Heart right ventricle (tissue), 16 donors: Measurements from ENCODE around the gene AHNAK. TPM values are rescaled to one million over a fixed set of nuclear protein-coding genes. Genes with fewer than 3 reads are reported as not detected.

ENCODE experiments used
- ATAC-seq, 8 donors: fragments of 200-7000 bp; cut with Tn5 transposase; one replicate each; pipeline ENCODE4 v1.9.1; 2020; ENCODE audit warnings: mild to moderate bottlenecking in 8 of 8, moderate library complexity in 8 of 8, moderate number of reproducible peaks in 1 of 8
- DNase-seq, 2 donors: peaks; one replicate each; pipeline ENCODE4 v3.0.0-alpha.2; 2020
- H3K27ac ChIP-seq, 10 donors: fragments of 200-600 bp; sonication (generic) in 2 of 10; one replicate each; pipeline versions ENCODE4 v1.5.0 to v1.8.0; 2020 to 2022; ENCODE audit warnings: mild to moderate bottlenecking in 3 of 10
- H3K27me3 ChIP-seq, 7 donors: fragments of 200-600 bp; one replicate each; pipeline ENCODE4 v1.8.0; 2021 to 2022; ENCODE audit warnings: mild to moderate bottlenecking in 2 of 7
- H3K36me3 ChIP-seq, 9 donors: fragments of 200-600 bp; sonication (generic) in 1 of 9; one replicate each; pipeline versions ENCODE4 v1.5.0 to v1.8.0; 2020 to 2022; ENCODE audit warnings: mild to moderate bottlenecking in 2 of 9
- H3K4me1 ChIP-seq, 9 donors: fragments of 200-600 bp; sonication (generic) in 1 of 9; one replicate each; pipeline versions ENCODE4 v1.5.0 to v1.8.0; 2020 to 2022; ENCODE audit warnings: mild to moderate bottlenecking in 4 of 9
- H3K4me3 ChIP-seq, 10 donors: fragments of 200-600 bp; sonication (generic) in 2 of 10; one replicate each; pipeline versions ENCODE4 v1.5.0 to v1.8.0; 2020 to 2022; ENCODE audit warnings: mild to moderate bottlenecking in 7 of 10, moderate library complexity in 2 of 10
- H3K9me3 ChIP-seq, 11 donors: fragments of 200-600 bp in 10 of 11; sonication (generic) in 2 of 11; one replicate each; pipeline versions ENCODE4 v1.5.0 to v1.8.0; 2013 to 2022; ENCODE audit warnings: mild to moderate bottlenecking in 2 of 11, control low read depth in 1 of 11, moderate library complexity in 1 of 11
- CTCF ChIP-seq, 9 donors: fragments of 200-600 bp; sonication (generic) in 2 of 9; IDR thresholded peaks; one replicate each; pipeline versions ENCODE4 v1.5.0 to v1.8.0; 2021 to 2022; ENCODE audit warnings: antibody characterized with exemption in 9 of 9, mild to moderate bottlenecking in 5 of 9, moderate library complexity in 1 of 9
- WGBS, 2 donors: extraction: QIAGEN DNeasy Blood & Tissue Kit; methylation state at CpG; one replicate each; pipeline ENCODE4 v1.1.7; 2013; ENCODE audit warnings: inconsistent platforms in 1 of 2; 5-methylcytosine and 5-hydroxymethylcytosine counted together
- intact Hi-C, 10 donors: fragments of 100-400 bp; cut with DNase I; formaldehyde crosslinking; loops; one replicate each; pipeline versions ENCODE4 v1.11.1 to v1.14.2; 2022
- polyA plus RNA-seq, 2 donors: library from polyadenylated mRNA; stranded (reverse); fragments of 200-250 nt; gene quantifications; one replicate each; pipeline ENCODE4 v1.2.3, GENCODE V29; 2013
- total RNA-seq, 10 donors: library from RNA; stranded (reverse); fragmentation: NEBNext Ultra II Directional in 3 of 10; extraction: Animal tissue kit (Norgen Biotek cat#: 25700) in 3 of 10; gene quantifications; one replicate each; pipeline versions ENCODE4 v1.2.1 to v1.2.4, GENCODE V29; 2021 to 2023
- donor health status: Arrhythmogenic right ventricular cardiomyopathy.
- donor health status: ischemic (EF 13 %, LVEDD 7.1; RV severe dilation, severe dysfunction).
- donor health status: healthy with polysubstance abuse.
- donor health status: DM: no; HTN: yes; CAD: no.
- donor health status: DM: no; HTN: no; CAD: no.
- donor health status: ischemic (EF 25% LVEDD 6.9; RV normal size, moderate dysfunction).
- donor health status: ischemic (EF 25% LVEDD 5.7; RV mildly dilated, moderate dysfunction).
- donor health status: healthy.
- donor health status: DM: yes; HTN: yes; CAD: no.
- donor health status: Ischemic cardiomyopathy.
- donor health status: ischemic (EF 35%, LVEDD 5.7; RV mildly dilated, moderate dysfunction).
- donor health status: nonischemic (EF 11% LVEDD 7.7; RV severe dilation, severe dysfunction).
- donor health status: DM: yes; HTN: yes; CAD: no.
- donor health status: PGD.
- donor health status: ischemic (EF 29% LVEDD 5.4; RV normal size, mild dysfunction).
- donor health status: nonischemic (EF 23%, LVEDD 6.1; RV moderate dilation, normal function).

Gene AHNAK
- total and polyA plus RNA-seq, 12 donors: 101 to 447 (median 366) TPM

- WGBS, 2 donors: 85 to 94% methylated on average over 4 of the region's 4 CpGs
- ATAC-seq: peak in 1 of 8 donors; percentile 30
Measured at GRCh38 chr11:62457478-62457877, 89.1 kb downstream of the AHNAK start.

GRCh38 chr11:62456630-62457029, 90.0 kb downstream of the AHNAK start:
- no peak for ATAC-seq
- intact Hi-C loops: no loop called here
- Histone ChIP-seq H3K27me3 (no peaks in the 10 kb centered on the region), H3K4me3 (no peak overlapping the region), H3K9me3 (peaks cover 0 to 7% (median 0%) of the 10 kb centered on the region in 11 donors), H3K27ac (no peak overlapping the region), H3K4me1 (peaks cover 0 to 19% (median 0%) of the 10 kb centered on the region in 9 donors), H3K36me3 (no peaks in the 10 kb centered on the region)
- WGBS, 2 donors: 89 to 91% methylated on average over 4 of the region's 4 CpGs
- no peak for DNase-seq
- no peak for TF ChIP-seq CTCF (IDR thresholded peaks at IDR 0.05)

More at GRCh38 chr11:62457478-62457877, 89.1 kb downstream of the AHNAK start:
- no peak for TF ChIP-seq CTCF (IDR thresholded peaks at IDR 0.05)
- H3K4me3 ChIP-seq: no peak overlapping the region
- no peak for DNase-seq
- peak overlapping the region in 1 of 10 donors; percentile 31 for H3K27ac ChIP-seq
- no peaks in the 10 kb centered on the region for H3K27me3 ChIP-seq
- H3K36me3 ChIP-seq: no peaks in the 10 kb centered on the region
- intact Hi-C loops: no loop called here
- peaks cover 0 to 7% (median 0%) of the 10 kb centered on the region in 11 donors for H3K9me3 ChIP-seq
- H3K4me1 ChIP-seq: peaks cover 0 to 28% (median 0%) of the 10 kb centered on the region in 9 donors

DNA sequence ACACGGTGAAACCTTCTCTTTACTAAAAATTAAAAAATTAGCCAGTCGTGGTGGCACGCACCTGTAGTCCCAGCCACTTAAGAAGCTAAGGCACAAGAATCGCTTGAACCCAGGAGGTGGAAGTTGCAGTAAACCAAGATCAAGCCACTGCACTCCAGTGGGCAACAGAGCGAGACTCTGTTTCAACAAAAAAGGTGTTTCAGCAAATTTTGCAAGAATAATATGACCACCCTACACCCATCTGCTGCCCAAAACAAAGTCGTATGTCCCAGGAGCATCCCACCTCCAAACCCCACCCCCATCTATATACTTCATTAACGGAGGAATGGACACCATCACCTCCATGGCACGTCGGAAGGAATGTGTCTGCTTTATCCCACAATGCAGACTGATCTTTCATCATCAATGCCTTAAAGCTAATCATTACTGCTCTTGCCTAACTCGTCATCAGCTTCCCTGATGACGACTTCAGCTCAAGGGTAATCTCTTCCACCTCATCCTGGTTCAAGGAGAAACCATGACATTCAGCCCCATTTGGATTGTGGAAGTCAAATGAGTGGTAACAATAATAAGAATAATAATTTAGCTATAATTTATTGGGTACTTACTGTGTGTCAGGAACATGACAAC, 93.7 kb downstream of the AHNAK start:
- ATAC-seq: no peak
- DNase-seq: no peak
- H3K36me3 ChIP-seq: no peaks in the 10 kb centered on the region
- WGBS, 2 donors: 86 to 87% methylated on average over 11 of the region's 11 CpGs
- H3K27me3 ChIP-seq: no peaks in the 10 kb centered on the region
- TF ChIP-seq CTCF (IDR thresholded peaks at IDR 0.05): no peak
- H3K4me3 ChIP-seq: no peak overlapping the region
- intact Hi-C loops: no loop called here
- no peak overlapping the region for H3K27ac ChIP-seq
- peaks cover 0 to 7% (median 0%) of the 10 kb centered on the region in 11 donors for H3K9me3 ChIP-seq
- peaks cover 0 to 4% (median 0%) of the 10 kb centered on the region in 9 donors for H3K4me1 ChIP-seq

DNA sequence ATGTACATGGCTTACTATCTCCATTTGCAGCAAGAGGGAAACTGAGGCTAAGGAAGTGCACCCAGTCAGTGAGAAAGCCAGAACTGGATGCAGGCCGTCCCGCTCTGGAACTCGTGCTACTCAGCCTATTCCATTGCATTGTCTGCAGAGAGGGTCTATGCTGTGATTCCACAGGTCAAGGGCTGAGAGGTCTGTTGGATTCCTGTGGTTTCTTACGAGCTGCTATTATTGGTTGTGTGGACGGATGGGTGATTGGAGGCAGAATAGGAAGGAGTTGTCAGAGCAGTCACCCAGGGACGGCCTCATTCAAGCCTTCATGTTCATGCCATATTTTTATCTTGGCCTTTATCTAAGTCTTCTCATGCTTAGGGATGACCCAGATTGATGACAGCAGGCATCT, 94.3 kb downstream of the AHNAK start:
- peaks cover 0 to under 1% (median 0%) of the 10 kb centered on the region in 9 donors for H3K4me1 ChIP-seq
- no peak overlapping the region for H3K27ac ChIP-seq
- no peak overlapping the region for H3K4me3 ChIP-seq
- DNase-seq: no peak
- 90 to 91% methylated on average over 6 of the region's 6 CpGs for WGBS, 2 donors
- no peak for TF ChIP-seq CTCF (IDR thresholded peaks at IDR 0.05)
- H3K9me3 ChIP-seq: peaks cover 0 to 7% (median 0%) of the 10 kb centered on the region in 11 donors
- H3K36me3 ChIP-seq: no peaks in the 10 kb centered on the region
- ATAC-seq: no peak
- H3K27me3 ChIP-seq: no peaks in the 10 kb centered on the region
- intact Hi-C loops: no loop called here
